Sigmoid colon (tissue), 4 donors: ENCODE measurements around the gene LGR5.

ENCODE experiments used
- EP300 ChIP-seq, 4 donors: sonication (generic); formaldehyde crosslinking; IDR thresholded peaks; one replicate each; pipeline ENCODE4 v1.6.1; 2017; ENCODE audit warnings: antibody characterized with exemption in 4 of 4
- POLR2A ChIP-seq, 2 donors: fragments of 450-650 bp; IDR thresholded peaks; one replicate each; pipeline ENCODE4 v1.6.1; 2016; ENCODE audit warnings: antibody characterized with exemption in 2 of 2, mild to moderate bottlenecking in 2 of 2, moderate library complexity in 2 of 2
- POLR2AphosphoS5 ChIP-seq, 4 donors: sonication (generic); formaldehyde crosslinking; IDR thresholded peaks; one replicate each; pipeline ENCODE4 v1.6.1; 2017; ENCODE audit warnings: antibody characterized with exemption in 4 of 4
- TF ChIP-seq, protein P1 (sequence below), 4 experiments: fragments of 450-650 bp in 3 of 4; fragments of 200-600 bp in 1 of 4; IDR thresholded peaks; one replicate each; pipeline ENCODE4 v1.5.1; 2016 to 2019; ENCODE audit warnings: antibody characterized with exemption in 4 of 4, mild to moderate bottlenecking in 3 of 4, moderate library complexity in 2 of 4

DNA sequence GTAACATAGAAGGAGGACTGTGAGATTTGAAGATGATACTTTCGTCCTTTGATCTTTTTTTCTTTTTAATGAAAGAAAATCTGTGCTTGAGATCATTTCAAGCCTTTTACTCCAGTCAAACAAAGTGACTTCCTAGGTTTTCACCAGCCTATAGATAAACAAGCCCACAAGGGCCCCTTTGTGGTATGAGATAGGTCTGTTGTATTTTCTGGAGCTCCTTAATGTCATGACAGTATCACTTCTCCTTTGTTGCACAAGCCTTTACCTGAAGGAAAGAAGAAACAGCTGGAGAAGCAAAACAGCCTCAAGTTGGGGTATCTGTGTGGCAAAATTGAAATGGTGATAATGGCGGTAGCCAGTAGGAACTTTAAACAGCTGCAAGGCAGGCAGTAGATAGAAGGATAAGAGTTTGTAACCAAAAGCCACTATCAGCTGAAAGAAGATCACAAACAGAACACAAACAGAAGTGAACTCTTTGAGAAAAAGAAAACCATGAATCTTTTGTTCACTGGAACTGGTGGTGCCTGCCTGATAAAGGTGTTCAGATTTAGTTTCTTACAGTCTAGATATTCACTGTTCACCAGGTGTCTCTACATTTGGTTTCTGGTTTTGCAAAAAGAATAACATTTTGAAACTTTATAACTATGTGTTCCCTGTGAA is 96.8 kb downstream of the LGR5 start:
- TF ChIP-seq, protein P1, sequence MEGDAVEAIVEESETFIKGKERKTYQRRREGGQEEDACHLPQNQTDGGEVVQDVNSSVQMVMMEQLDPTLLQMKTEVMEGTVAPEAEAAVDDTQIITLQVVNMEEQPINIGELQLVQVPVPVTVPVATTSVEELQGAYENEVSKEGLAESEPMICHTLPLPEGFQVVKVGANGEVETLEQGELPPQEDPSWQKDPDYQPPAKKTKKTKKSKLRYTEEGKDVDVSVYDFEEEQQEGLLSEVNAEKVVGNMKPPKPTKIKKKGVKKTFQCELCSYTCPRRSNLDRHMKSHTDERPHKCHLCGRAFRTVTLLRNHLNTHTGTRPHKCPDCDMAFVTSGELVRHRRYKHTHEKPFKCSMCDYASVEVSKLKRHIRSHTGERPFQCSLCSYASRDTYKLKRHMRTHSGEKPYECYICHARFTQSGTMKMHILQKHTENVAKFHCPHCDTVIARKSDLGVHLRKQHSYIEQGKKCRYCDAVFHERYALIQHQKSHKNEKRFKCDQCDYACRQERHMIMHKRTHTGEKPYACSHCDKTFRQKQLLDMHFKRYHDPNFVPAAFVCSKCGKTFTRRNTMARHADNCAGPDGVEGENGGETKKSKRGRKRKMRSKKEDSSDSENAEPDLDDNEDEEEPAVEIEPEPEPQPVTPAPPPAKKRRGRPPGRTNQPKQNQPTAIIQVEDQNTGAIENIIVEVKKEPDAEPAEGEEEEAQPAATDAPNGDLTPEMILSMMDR (IDR thresholded peaks at IDR 0.05) = no peak
- TF ChIP-seq POLR2AphosphoS5 (IDR thresholded peaks at IDR 0.05) (no peak), POLR2A (IDR thresholded peaks at IDR 0.05) (no peak), EP300 (IDR thresholded peaks at IDR 0.05) (no peak)
